NCI-H1694 (cell line): ENCODE results near the gene TGFBR3.

Experiments used
- DNase-seq: peaks from one replicate; lab custom pipeline; 2025; lab: John Stamatoyannopoulos, UW

TGFBR3 gene

GRCh38 chr1:91885716-91886506, at the start of gene TGFBR3:
Gene TGFBR3, minus strand, starts transcription at chr1:91886151. Its CDS starts 24,620 bp downstream, at chr1:91861531.
- DNase-seq: peak; percentile 80

- DNase-seq: no peak
Measured at GRCh38 chr1:91929250-91929649, 43.3 kb upstream of the TGFBR3 start.

GRCh38 chr1:91928026-91928425, 42.1 kb upstream of the TGFBR3 start:
- DNase-seq: no peak

GRCh38 chr1:91925644-91926435, 39.9 kb upstream of the TGFBR3 start:
- DNase-seq: no peak

GRCh38 chr1:91924146-91924545, 38.2 kb upstream of the TGFBR3 start:
- no peak for DNase-seq

GRCh38 chr1:91919962-91920361, 34.0 kb upstream of the TGFBR3 start:
- no peak for DNase-seq

- DNase-seq: no peak
Measured at GRCh38 chr1:91916811-91917460, 31.0 kb upstream of the TGFBR3 start.

- no peak for DNase-seq
Measured at GRCh38 chr1:91916046-91916445, 30.1 kb upstream of the TGFBR3 start.

- no peak for DNase-seq
Measured at GRCh38 chr1:91913018-91913417, 27.1 kb upstream of the TGFBR3 start.

- DNase-seq: no peak
Measured at GRCh38 chr1:91912266-91912665, 26.3 kb upstream of the TGFBR3 start.

GRCh38 chr1:91901231-91901630, 15.3 kb upstream of the TGFBR3 start:
- DNase-seq: no peak

GRCh38 chr1:91900562-91900961, 14.6 kb upstream of the TGFBR3 start:
- DNase-seq: no peak

- no peak for DNase-seq
Measured at GRCh38 chr1:91897016-91897415, 11.1 kb upstream of the TGFBR3 start.

- DNase-seq: no peak
Measured at GRCh38 chr1:91895832-91896556, 10.0 kb upstream of the TGFBR3 start.

GRCh38 chr1:91894036-91894761, 8.2 kb upstream of the TGFBR3 start:
- DNase-seq: no peak

GRCh38 chr1:91891969-91892368, 6.0 kb upstream of the TGFBR3 start:
- DNase-seq: no peak

- DNase-seq: no peak
Measured at GRCh38 chr1:91891454-91891853, 5.5 kb upstream of the TGFBR3 start.

- DNase-seq: no peak
Measured at GRCh38 chr1:91889717-91890459, 3.9 kb upstream of the TGFBR3 start.

- DNase-seq: no peak
Measured at GRCh38 chr1:91885213-91885715, 687 bp downstream of the TGFBR3 start.

- no peak for DNase-seq
Measured at GRCh38 chr1:91884459-91885212, 1.3 kb downstream of the TGFBR3 start.
